H1 (cell line): ENCODE data around the gene PIMREG. TPM values are rescaled to one million over a fixed set of nuclear protein-coding genes. Genes with fewer than 3 reads are reported as not detected.

Experiments used
- CHD1 ChIP-seq: IDR thresholded peaks from 2 replicates; pipeline ENCODE4 v1.6.1; 2012; ENCODE audit warnings: low read depth, low read length, improper control_type of control experiment
- NANOG ChIP-seq: IDR thresholded peaks from 2 replicates; pipeline ENCODE4 v1.6.1; 2011; ENCODE audit warnings: low read length, low read depth, mild to moderate bottlenecking, inconsistent platforms; ENCODE audit not compliant: insufficient read depth, poor library complexity, severe bottlenecking
- RAD21 ChIP-seq, 2 experiments: IDR thresholded peaks in 1 of 2; conservative IDR thresholded peaks in 1 of 2; 2 replicates each; pipeline ENCODE4 v1.6.1; 2011; ENCODE audit warnings: low read depth in 2 of 2, low read length in 2 of 2, improper control_type of control experiment in 1 of 2, inconsistent platforms in 1 of 2, mild to moderate bottlenecking in 1 of 2, moderate library complexity in 1 of 2
- RFX5 ChIP-seq: IDR thresholded peaks from 2 replicates; pipeline ENCODE4 v1.6.1; 2011; ENCODE audit warnings: low read depth, low read length, improper control_type of control experiment, borderline replicate concordance
- SAP30 ChIP-seq: fragments of 300-600 bp; sonication (generic); IDR thresholded peaks from 2 replicates; pipeline ENCODE4 v1.7.1; 2012; ENCODE audit warnings: low read length, moderate library complexity, mild to moderate bottlenecking, inconsistent platforms; ENCODE audit not compliant: insufficient read depth, insufficient replicate concordance
- SIX5 ChIP-seq: IDR thresholded peaks from 2 replicates; pipeline ENCODE4 v1.6.1; 2011; ENCODE audit warnings: mild to moderate bottlenecking, low read depth, low read length
- SP1 ChIP-seq: IDR thresholded peaks from 2 replicates; pipeline ENCODE4 v1.6.1; 2011; ENCODE audit warnings: low read depth, low read length
- TAF1 ChIP-seq: IDR thresholded peaks from 2 replicates; pipeline ENCODE4 v1.6.1; 2011; ENCODE audit warnings: mild to moderate bottlenecking, low read depth, low read length
- polyA plus RNA-seq, 7 experiments: library from polyadenylated mRNA; depleted of rRNA in 3 of 7; stranded (reverse) in 5 of 7; unstranded in 2 of 7; fragments of >200 nt in 5 of 7; fragments of 200-250 nt in 2 of 7; gene quantifications; 1 replicate in 5 of 7; 2 replicates in 1 of 7; 4 replicates in 1 of 7; pipeline versions ENCODE4 v1.2.1 to v1.2.3, GENCODE V29; 2011 to 2013; ENCODE audit warnings: missing spikeins in 2 of 7, mixed read lengths in 2 of 7
- total RNA-seq: library from RNA; stranded (reverse); fragmentation: NEBNext Ultra II Directional; extraction: Animal tissue kit (Norgen Biotek cat#: 25700); gene quantifications from 2 replicates; pipeline ENCODE4 v1.2.1, GENCODE V29; 2021
- TF ChIP-seq, protein P1 (sequence below): fragments of 300-600 bp; sonication (generic); IDR thresholded peaks from 2 replicates; pipeline ENCODE4 v1.7.1; 2012; ENCODE audit warnings: low read length, moderate library complexity, mild to moderate bottlenecking, inconsistent platforms; ENCODE audit not compliant: insufficient replicate concordance
- TF ChIP-seq, protein P2 (sequence below): IDR thresholded peaks from 2 replicates; pipeline ENCODE4 v1.6.1; 2012; ENCODE audit warnings: inconsistent platforms

Gene PIMREG
- total and polyA plus RNA-seq, 2 of the 8 experiments (the other 6 are each of a cell fraction or from before 2014, with no cell fraction given) = 133 to 148 TPM

DNA sequence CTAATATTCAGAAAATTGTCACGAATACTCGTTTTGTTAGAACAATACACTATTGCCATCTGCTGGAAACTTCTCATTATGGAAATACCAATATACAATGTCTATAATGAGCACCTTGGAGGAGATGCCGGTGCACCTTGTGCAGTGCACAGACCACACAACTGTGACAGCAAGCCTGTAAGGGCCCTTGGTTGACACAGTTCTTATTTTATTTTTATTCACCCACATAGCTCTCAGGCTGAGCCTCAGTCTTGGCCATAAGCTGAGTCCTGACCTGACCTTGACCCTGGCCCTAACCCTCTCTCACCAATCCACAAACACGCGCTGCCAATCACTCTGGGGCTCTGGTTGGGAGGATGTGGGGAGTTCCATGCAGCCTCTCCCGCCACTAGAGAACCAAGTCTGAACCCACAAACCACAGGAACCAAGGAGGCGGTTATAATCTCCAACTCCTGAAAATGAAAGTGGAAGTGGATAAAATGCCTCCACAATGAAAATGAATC is 16.9 kb upstream of the PIMREG start (continued):
- TF ChIP-seq, protein P1, sequence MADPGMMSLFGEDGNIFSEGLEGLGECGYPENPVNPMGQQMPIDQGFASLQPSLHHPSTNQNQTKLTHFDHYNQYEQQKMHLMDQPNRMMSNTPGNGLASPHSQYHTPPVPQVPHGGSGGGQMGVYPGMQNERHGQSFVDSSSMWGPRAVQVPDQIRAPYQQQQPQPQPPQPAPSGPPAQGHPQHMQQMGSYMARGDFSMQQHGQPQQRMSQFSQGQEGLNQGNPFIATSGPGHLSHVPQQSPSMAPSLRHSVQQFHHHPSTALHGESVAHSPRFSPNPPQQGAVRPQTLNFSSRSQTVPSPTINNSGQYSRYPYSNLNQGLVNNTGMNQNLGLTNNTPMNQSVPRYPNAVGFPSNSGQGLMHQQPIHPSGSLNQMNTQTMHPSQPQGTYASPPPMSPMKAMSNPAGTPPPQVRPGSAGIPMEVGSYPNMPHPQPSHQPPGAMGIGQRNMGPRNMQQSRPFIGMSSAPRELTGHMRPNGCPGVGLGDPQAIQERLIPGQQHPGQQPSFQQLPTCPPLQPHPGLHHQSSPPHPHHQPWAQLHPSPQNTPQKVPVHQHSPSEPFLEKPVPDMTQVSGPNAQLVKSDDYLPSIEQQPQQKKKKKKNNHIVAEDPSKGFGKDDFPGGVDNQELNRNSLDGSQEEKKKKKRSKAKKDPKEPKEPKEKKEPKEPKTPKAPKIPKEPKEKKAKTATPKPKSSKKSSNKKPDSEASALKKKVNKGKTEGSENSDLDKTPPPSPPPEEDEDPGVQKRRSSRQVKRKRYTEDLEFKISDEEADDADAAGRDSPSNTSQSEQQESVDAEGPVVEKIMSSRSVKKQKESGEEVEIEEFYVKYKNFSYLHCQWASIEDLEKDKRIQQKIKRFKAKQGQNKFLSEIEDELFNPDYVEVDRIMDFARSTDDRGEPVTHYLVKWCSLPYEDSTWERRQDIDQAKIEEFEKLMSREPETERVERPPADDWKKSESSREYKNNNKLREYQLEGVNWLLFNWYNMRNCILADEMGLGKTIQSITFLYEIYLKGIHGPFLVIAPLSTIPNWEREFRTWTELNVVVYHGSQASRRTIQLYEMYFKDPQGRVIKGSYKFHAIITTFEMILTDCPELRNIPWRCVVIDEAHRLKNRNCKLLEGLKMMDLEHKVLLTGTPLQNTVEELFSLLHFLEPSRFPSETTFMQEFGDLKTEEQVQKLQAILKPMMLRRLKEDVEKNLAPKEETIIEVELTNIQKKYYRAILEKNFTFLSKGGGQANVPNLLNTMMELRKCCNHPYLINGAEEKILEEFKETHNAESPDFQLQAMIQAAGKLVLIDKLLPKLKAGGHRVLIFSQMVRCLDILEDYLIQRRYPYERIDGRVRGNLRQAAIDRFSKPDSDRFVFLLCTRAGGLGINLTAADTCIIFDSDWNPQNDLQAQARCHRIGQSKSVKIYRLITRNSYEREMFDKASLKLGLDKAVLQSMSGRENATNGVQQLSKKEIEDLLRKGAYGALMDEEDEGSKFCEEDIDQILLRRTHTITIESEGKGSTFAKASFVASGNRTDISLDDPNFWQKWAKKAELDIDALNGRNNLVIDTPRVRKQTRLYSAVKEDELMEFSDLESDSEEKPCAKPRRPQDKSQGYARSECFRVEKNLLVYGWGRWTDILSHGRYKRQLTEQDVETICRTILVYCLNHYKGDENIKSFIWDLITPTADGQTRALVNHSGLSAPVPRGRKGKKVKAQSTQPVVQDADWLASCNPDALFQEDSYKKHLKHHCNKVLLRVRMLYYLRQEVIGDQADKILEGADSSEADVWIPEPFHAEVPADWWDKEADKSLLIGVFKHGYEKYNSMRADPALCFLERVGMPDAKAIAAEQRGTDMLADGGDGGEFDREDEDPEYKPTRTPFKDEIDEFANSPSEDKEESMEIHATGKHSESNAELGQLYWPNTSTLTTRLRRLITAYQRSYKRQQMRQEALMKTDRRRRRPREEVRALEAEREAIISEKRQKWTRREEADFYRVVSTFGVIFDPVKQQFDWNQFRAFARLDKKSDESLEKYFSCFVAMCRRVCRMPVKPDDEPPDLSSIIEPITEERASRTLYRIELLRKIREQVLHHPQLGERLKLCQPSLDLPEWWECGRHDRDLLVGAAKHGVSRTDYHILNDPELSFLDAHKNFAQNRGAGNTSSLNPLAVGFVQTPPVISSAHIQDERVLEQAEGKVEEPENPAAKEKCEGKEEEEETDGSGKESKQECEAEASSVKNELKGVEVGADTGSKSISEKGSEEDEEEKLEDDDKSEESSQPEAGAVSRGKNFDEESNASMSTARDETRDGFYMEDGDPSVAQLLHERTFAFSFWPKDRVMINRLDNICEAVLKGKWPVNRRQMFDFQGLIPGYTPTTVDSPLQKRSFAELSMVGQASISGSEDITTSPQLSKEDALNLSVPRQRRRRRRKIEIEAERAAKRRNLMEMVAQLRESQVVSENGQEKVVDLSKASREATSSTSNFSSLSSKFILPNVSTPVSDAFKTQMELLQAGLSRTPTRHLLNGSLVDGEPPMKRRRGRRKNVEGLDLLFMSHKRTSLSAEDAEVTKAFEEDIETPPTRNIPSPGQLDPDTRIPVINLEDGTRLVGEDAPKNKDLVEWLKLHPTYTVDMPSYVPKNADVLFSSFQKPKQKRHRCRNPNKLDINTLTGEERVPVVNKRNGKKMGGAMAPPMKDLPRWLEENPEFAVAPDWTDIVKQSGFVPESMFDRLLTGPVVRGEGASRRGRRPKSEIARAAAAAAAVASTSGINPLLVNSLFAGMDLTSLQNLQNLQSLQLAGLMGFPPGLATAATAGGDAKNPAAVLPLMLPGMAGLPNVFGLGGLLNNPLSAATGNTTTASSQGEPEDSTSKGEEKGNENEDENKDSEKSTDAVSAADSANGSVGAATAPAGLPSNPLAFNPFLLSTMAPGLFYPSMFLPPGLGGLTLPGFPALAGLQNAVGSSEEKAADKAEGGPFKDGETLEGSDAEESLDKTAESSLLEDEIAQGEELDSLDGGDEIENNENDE = no peak
- TF ChIP-seq, protein P2, sequence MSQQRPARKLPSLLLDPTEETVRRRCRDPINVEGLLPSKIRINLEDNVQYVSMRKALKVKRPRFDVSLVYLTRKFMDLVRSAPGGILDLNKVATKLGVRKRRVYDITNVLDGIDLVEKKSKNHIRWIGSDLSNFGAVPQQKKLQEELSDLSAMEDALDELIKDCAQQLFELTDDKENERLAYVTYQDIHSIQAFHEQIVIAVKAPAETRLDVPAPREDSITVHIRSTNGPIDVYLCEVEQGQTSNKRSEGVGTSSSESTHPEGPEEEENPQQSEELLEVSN = no peak
- TF ChIP-seq SIX5 (no peak), RAD21 (IDR thresholded peaks at IDR 0.05 in 1 of 2, conservative IDR thresholded peaks at IDR 0.05 in 1 of 2; ENCODE audit: low read depth in 2 of 2, low read length in 2 of 2) (no peak), SAP30 (no peak), NANOG (no peak), RFX5 (no peak), TAF1 (no peak), SP1 (no peak), CHD1 (no peak)
